Omental fat pad (tissue), 4 donors: ENCODE measurements around the gene SLC25A21. TPM values are rescaled to one million over a fixed set of nuclear protein-coding genes. Genes with fewer than 3 reads are reported as not detected.
"Not testable (repeated sequence)": the region's sequence is repeated elsewhere in the genome, so short reads cannot be mapped to it uniquely, and the experiment has no call there.

Experiments used
- ATAC-seq: fragments of 150-250 bp; one replicate; pipeline ENCODE4 v1.9.1; 2016; ENCODE audit warnings: mild to moderate bottlenecking, moderate library complexity; ENCODE audit not compliant: low FRiP score
- DNase-seq: peaks from one replicate; pipeline ENCODE4 v3.0.0-alpha.2; 2019; ENCODE audit warnings: low spot score
- CTCF ChIP-seq, 3 donors: fragments of 450-650 bp; IDR thresholded peaks; one replicate each; pipeline ENCODE4 v1.5.1; 2016 to 2017; ENCODE audit warnings: antibody characterized with exemption in 3 of 3, mild to moderate bottlenecking in 3 of 3, moderate library complexity in 2 of 3
- total RNA-seq, 4 donors: library from RNA; depleted of rRNA; stranded (reverse); fragments of >200 nt; gene quantifications; one replicate each; pipeline ENCODE4 v1.1.0, GENCODE V29; 2016

The SLC25A21 gene
- total RNA-seq, 4 donors from 2014 or later: 0.38 to 1.4 TPM; not detected in 2

GRCh38 chr14:36879558-36879957 lies 292.8 kb downstream of the SLC25A21 start:
- no peak for DNase-seq
- no peak for TF ChIP-seq CTCF (IDR thresholded peaks at IDR 0.05)
- no peak for ATAC-seq

GRCh38 chr14:36874396-36875138 lies 297.8 kb downstream of the SLC25A21 start:
- TF ChIP-seq CTCF (IDR thresholded peaks at IDR 0.05): no peak
- ATAC-seq (no peak), DNase-seq (no peak)

GRCh38 chr14:36870776-36871175 lies 301.6 kb downstream of the SLC25A21 start:
- no peak for DNase-seq
- TF ChIP-seq CTCF (IDR thresholded peaks at IDR 0.05): no peak
- ATAC-seq: no peak

GRCh38 chr14:36869125-36869524 lies 303.3 kb downstream of the SLC25A21 start:
- no peak for DNase-seq
- TF ChIP-seq CTCF (IDR thresholded peaks at IDR 0.05): no peak
- ATAC-seq: no peak

GRCh38 chr14:36866867-36867266 lies 305.5 kb downstream of the SLC25A21 start:
- no peak for ATAC-seq
- DNase-seq: no peak
- no peak for TF ChIP-seq CTCF (IDR thresholded peaks at IDR 0.05)

GRCh38 chr14:36863271-36863670 lies 309.1 kb downstream of the SLC25A21 start:
- no peak for TF ChIP-seq CTCF (IDR thresholded peaks at IDR 0.05)
- no peak for ATAC-seq
- DNase-seq: no peak

GRCh38 chr14:36862237-36862636 lies 310.2 kb downstream of the SLC25A21 start:
- DNase-seq: not testable (repeated sequence)

More at GRCh38 chr14:36862237-36862636, 310.2 kb downstream of the SLC25A21 start:
- not testable (repeated sequence) for ATAC-seq
